Anterior cingulate cortex (tissue), 58 donors: Measurements from ENCODE around the gene HSBP1L1.
"Not testable (repeated sequence)": the region's sequence is repeated elsewhere in the genome, so short reads cannot be mapped to it uniquely, and the experiment has no call there.

Experiments
- DNase-seq, 58 donors: peaks; one replicate each; lab custom pipeline; 2025; lab: John Stamatoyannopoulos, UW

HSBP1L1 gene

GRCh38 chr18:79975985-79976680, 11.7 kb downstream of the HSBP1L1 start:
- no peak for DNase-seq

GRCh38 chr18:79979843-79980242, 15.4 kb downstream of the HSBP1L1 start:
- DNase-seq: no peak

GRCh38 chr18:79980585-79980984, 16.1 kb downstream of the HSBP1L1 start:
- no peak for DNase-seq

GRCh38 chr18:79982736-79983135, 18.3 kb downstream of the HSBP1L1 start:
- peak in 23 of 58 donors; percentile 16 to 72 (median 46) for DNase-seq

- no peak for DNase-seq
Observed at GRCh38 chr18:79983253-79983652, 18.8 kb downstream of the HSBP1L1 start.

- no peak for DNase-seq
Observed at GRCh38 chr18:79983793-79984192, 19.4 kb downstream of the HSBP1L1 start.

GRCh38 chr18:79985172-79985571, 20.7 kb downstream of the HSBP1L1 start:
- no peak for DNase-seq

GRCh38 chr18:79986726-79987125, 22.3 kb downstream of the HSBP1L1 start:
- no peak for DNase-seq

GRCh38 chr18:79987566-79987965, 23.1 kb downstream of the HSBP1L1 start:
- no peak for DNase-seq

GRCh38 chr18:79988071-79988450, 23.6 kb downstream of the HSBP1L1 start:
- DNase-seq: peak in 35 of 58 donors; percentile 44 to 87 (median 73)

GRCh38 chr18:79988451-79989194, 24.2 kb downstream of the HSBP1L1 start, which contains the start of gene TXNL4A:
TSS of gene TXNL4A (minus strand) at chr18:79988563. CDS start at chr18:79988392, 171 bp downstream.
- peak in 57 of 58 donors; percentile 43 to 92 (median 80) for DNase-seq

- no peak for DNase-seq
Observed at GRCh38 chr18:79989195-79989497, 24.7 kb downstream of the HSBP1L1 start.

- no peak for DNase-seq
Observed at GRCh38 chr18:79991494-79991893, 27.1 kb downstream of the HSBP1L1 start.

- not testable (repeated sequence) for DNase-seq
Observed at GRCh38 chr18:79999701-80000100, 35.3 kb downstream of the HSBP1L1 start.

- DNase-seq: no peak
Observed at GRCh38 chr18:80000877-80001276, 36.4 kb downstream of the HSBP1L1 start.

- no peak for DNase-seq
Observed at GRCh38 chr18:80002468-80002867, 38.0 kb downstream of the HSBP1L1 start.

- DNase-seq: no peak
Observed at GRCh38 chr18:80004600-80005342, 40.3 kb downstream of the HSBP1L1 start.

GRCh38 chr18:80006724-80007123, 42.3 kb downstream of the HSBP1L1 start:
- DNase-seq: no peak

- peak in 8 of 58 donors; percentile 5 to 69 (median 20) for DNase-seq
Observed at GRCh38 chr18:80009661-80010550, 45.5 kb downstream of the HSBP1L1 start.

- no peak for DNase-seq
Observed at GRCh38 chr18:80010551-80010906, 46.1 kb downstream of the HSBP1L1 start.
